Spinal cord (tissue), 10 donors: ENCODE measurements around the gene SPDYA. TPM values are rescaled to one million over a fixed set of nuclear protein-coding genes. Genes with fewer than 3 reads are reported as not detected.

Source experiments
- DNase-seq, 6 donors: peaks; one replicate each; pipeline versions ENCODE4 v3.0.0 to v3.0.0-alpha.2; 2013 to 2015; ENCODE audit warnings: low spot score in 6 of 6, low read depth in 4 of 6
- H3K27ac ChIP-seq: one replicate; pipeline ENCODE4 v1.5.1; 2013; ENCODE audit warnings: low read depth, low read length, control low read depth
- H3K27me3 ChIP-seq: one replicate; pipeline ENCODE4 v1.6.1; 2013; ENCODE audit warnings: low read length; ENCODE audit not compliant: control insufficient read depth, insufficient read depth
- H3K36me3 ChIP-seq: one replicate; pipeline ENCODE4 v1.6.1; 2013; ENCODE audit warnings: low read length; ENCODE audit not compliant: control insufficient read depth, insufficient read depth
- H3K4me1 ChIP-seq: one replicate; pipeline ENCODE4 v1.6.1; 2013; ENCODE audit warnings: low read length; ENCODE audit not compliant: control insufficient read depth, insufficient read depth
- H3K4me3 ChIP-seq: one replicate; pipeline ENCODE4 v1.5.1; 2013; ENCODE audit warnings: low read depth, low read length, control low read depth
- H3K9me3 ChIP-seq: one replicate; pipeline ENCODE4 v1.6.1; 2013; ENCODE audit warnings: low read length; ENCODE audit not compliant: control insufficient read depth, insufficient read depth
- WGBS: methylation state at CpG from one replicate; pipeline ENCODE4 v1.1.5; 2013; ENCODE audit warnings: missing lambda C conversion rate; ENCODE audit not compliant: insufficient coverage; 5-methylcytosine and 5-hydroxymethylcytosine counted together
- long read RNA-seq, 4 donors: transcript quantifications; one replicate each; lab custom pipeline, GENCODE V29; 2026
- polyA plus RNA-seq, 2 donors: library from polyadenylated mRNA; unstranded; fragments of 120-200 nt; gene quantifications; one replicate each; pipeline ENCODE4 v1.2.1, GENCODE V29; 2013; ENCODE audit not compliant: insufficient read length in 2 of 2
- total RNA-seq, 2 donors: library from RNA; depleted of rRNA in 1 of 2; stranded (reverse); fragments of 120-200 nt in 1 of 2; fragments of >200 nt in 1 of 2; gene quantifications; one replicate each; pipeline versions ENCODE4 v1.2.3 to v1.2.4, GENCODE V29; 2013 to 2014
- donor health status: healthy.

SPDYA gene
- total RNA-seq (1 to 10 TPM; 1.5 to 2.3 TPM), polyA plus RNA-seq (1 to 10 TPM; 1.4 to 3.7 TPM)
- long read RNA-seq, donor 1: 0 reads
- long read RNA-seq, donor 2: 0 reads
- long read RNA-seq, donor 3, partial matches to known transcripts: 7 of 7 reads
- long read RNA-seq, donor 3, other reads (novel, unspliced or antisense): 0 of 7 reads
- long read RNA-seq, donor 4: 0 reads

- H3K27me3 ChIP-seq: no peaks in the 10 kb centered on the region
- H3K4me1 ChIP-seq: peaks cover 14% of the 10 kb centered on the region
- WGBS: under 1% methylated on average over 89 of the region's 97 CpGs
- H3K27ac ChIP-seq: no peak within 1 kb of the TSS
- DNase-seq: peak; percentile 53 to 93 (median 63)
- no peaks in the 10 kb centered on the region for H3K9me3 ChIP-seq
- H3K36me3 ChIP-seq: peaks cover 3% of the 10 kb centered on the region
- peak within 1 kb of the TSS; percentile 63 for H3K4me3 ChIP-seq
Measured at GRCh38 chr2:28810384-28811285, at the start of gene SPDYA. Gene SPDYA, plus strand, starts transcription at chr2:28810834. Its CDS starts 5,181 bp downstream, at chr2:28816015.

GRCh38 chr2:28761420-28761819 is 49.2 kb upstream of the SPDYA start:
- Histone ChIP-seq H3K27ac (no peak overlapping the region), H3K9me3 (no peaks in the 10 kb centered on the region), H3K4me1 (peaks cover 8% of the 10 kb centered on the region), H3K4me3 (no peak overlapping the region), H3K36me3 (peaks cover 4% of the 10 kb centered on the region), H3K27me3 (no peaks in the 10 kb centered on the region)
- whole genome bisulfite sequencing: no CpG with 5 or more reads among the region's 3 CpGs
- no peak for DNase-seq

- peak in 1 of 6 donors; percentile 51 for DNase-seq
Measured at GRCh38 chr2:28764909-28765711, 45.5 kb upstream of the SPDYA start.

GRCh38 chr2:28766070-28766469 is 44.6 kb upstream of the SPDYA start:
- H3K4me1 ChIP-seq: peaks cover 5% of the 10 kb centered on the region
- no peak overlapping the region for H3K4me3 ChIP-seq
- peaks cover under 1% of the 10 kb centered on the region for H3K36me3 ChIP-seq
- no peak for DNase-seq
- no peaks in the 10 kb centered on the region for H3K27me3 ChIP-seq
- H3K27ac ChIP-seq: no peak overlapping the region
- no CpG with 5 or more reads among the region's 2 CpGs for WGBS
- no peaks in the 10 kb centered on the region for H3K9me3 ChIP-seq

More at GRCh38 chr2:28764909-28765711, 45.5 kb upstream of the SPDYA start:
- peaks cover 4% of the 10 kb centered on the region for H3K36me3 ChIP-seq
- H3K4me1 ChIP-seq: peaks cover 5% of the 10 kb centered on the region
- H3K27ac ChIP-seq: no peak overlapping the region
- H3K27me3 ChIP-seq: no peaks in the 10 kb centered on the region
- H3K9me3 ChIP-seq: no peaks in the 10 kb centered on the region
- 79% methylated on average over 4 of the region's 8 CpGs for WGBS
- no peak overlapping the region for H3K4me3 ChIP-seq

- DNase-seq: peak in 1 of 6 donors; percentile 39
- H3K27me3 ChIP-seq: no peaks in the 10 kb centered on the region
- 76% methylated on average over 2 of the region's 3 CpGs for WGBS
Measured at GRCh38 chr2:28767337-28767736, 43.3 kb upstream of the SPDYA start.

GRCh38 chr2:28768422-28768821 is 42.2 kb upstream of the SPDYA start:
- H3K9me3 ChIP-seq: no peaks in the 10 kb centered on the region
- H3K4me3 ChIP-seq: no peak overlapping the region
- DNase-seq: no peak
- peaks cover 5% of the 10 kb centered on the region for H3K4me1 ChIP-seq
- H3K36me3 ChIP-seq: no peaks in the 10 kb centered on the region
- no peaks in the 10 kb centered on the region for H3K27me3 ChIP-seq
- no peak overlapping the region for H3K27ac ChIP-seq

More at GRCh38 chr2:28767337-28767736, 43.3 kb upstream of the SPDYA start:
- H3K36me3 ChIP-seq: no peaks in the 10 kb centered on the region
- no peaks in the 10 kb centered on the region for H3K9me3 ChIP-seq
- peaks cover 5% of the 10 kb centered on the region for H3K4me1 ChIP-seq
- no peak overlapping the region for H3K27ac ChIP-seq
- no peak overlapping the region for H3K4me3 ChIP-seq

GRCh38 chr2:28768952-28769351 is 41.7 kb upstream of the SPDYA start:
- H3K4me1 ChIP-seq: peaks cover under 1% of the 10 kb centered on the region
- no CpG with 5 or more reads among the region's 5 CpGs for WGBS
- H3K27me3 ChIP-seq: no peaks in the 10 kb centered on the region
- H3K27ac ChIP-seq: no peak overlapping the region
- no peak overlapping the region for H3K4me3 ChIP-seq
- no peaks in the 10 kb centered on the region for H3K36me3 ChIP-seq
- H3K9me3 ChIP-seq: no peaks in the 10 kb centered on the region
- no peak for DNase-seq

- Histone ChIP-seq H3K27me3 (no peaks in the 10 kb centered on the region), H3K4me1 (peaks cover 6% of the 10 kb centered on the region), H3K36me3 (no peaks in the 10 kb centered on the region), H3K4me3 (no peak overlapping the region), H3K9me3 (no peaks in the 10 kb centered on the region), H3K27ac (no peak overlapping the region)
- DNase-seq: no peak
- WGBS: no CpG with 5 or more reads among the region's 2 CpGs
Measured at GRCh38 chr2:28772351-28772750, 38.3 kb upstream of the SPDYA start.

- peaks cover 6% of the 10 kb centered on the region for H3K4me1 ChIP-seq
- H3K9me3 ChIP-seq: no peaks in the 10 kb centered on the region
- no peak for DNase-seq
- peaks cover 10% of the 10 kb centered on the region for H3K36me3 ChIP-seq
- no peaks in the 10 kb centered on the region for H3K27me3 ChIP-seq
- WGBS: 97% methylated on average over 6 of the region's 6 CpGs
- no peak overlapping the region for H3K27ac ChIP-seq
- no peak overlapping the region for H3K4me3 ChIP-seq
Measured at GRCh38 chr2:28776471-28776870, 34.2 kb upstream of the SPDYA start.
